KMS-11 (cell line): ENCODE results near the gene ADSS1.

Experiments
- H2AFZ ChIP-seq: fragments of 200-600 bp; sonication (generic); 2 replicates; pipeline ENCODE4 v1.6.1; 2016; ENCODE audit warnings: antibody characterized with exemption, mixed run types, low read depth
- H3K27ac ChIP-seq: fragments of 200-600 bp; sonication (generic); 2 replicates; pipeline ENCODE4 v1.6.1; 2016; ENCODE audit warnings: mild to moderate bottlenecking, mixed run types
- H3K27me3 ChIP-seq: fragments of 200-600 bp; sonication (generic); 2 replicates; pipeline ENCODE4 v1.6.1; 2017; ENCODE audit warnings: mild to moderate bottlenecking, low read depth, mixed run types, moderate library complexity; ENCODE audit not compliant: insufficient read depth
- H3K36me3 ChIP-seq: fragments of 200-600 bp; sonication (generic); 2 replicates; pipeline ENCODE4 v1.6.1; 2017; ENCODE audit warnings: mild to moderate bottlenecking, mixed run types; ENCODE audit not compliant: insufficient read depth
- H3K4me1 ChIP-seq: fragments of 200-600 bp; sonication (generic); 2 replicates; pipeline ENCODE4 v1.6.1; 2016; ENCODE audit warnings: mild to moderate bottlenecking, low read depth, mixed run types; ENCODE audit not compliant: poor library complexity, severe bottlenecking
- H3K4me2 ChIP-seq: fragments of 200-600 bp; sonication (generic); 2 replicates; pipeline ENCODE4 v1.7.0; 2016; ENCODE audit warnings: mild to moderate bottlenecking, mixed run types
- H3K4me3 ChIP-seq: fragments of 200-600 bp; sonication (generic); IDR thresholded peaks from 2 replicates; pipeline ENCODE4 v1.6.1; 2017; ENCODE audit warnings: low read depth, low read length, mixed read lengths; ENCODE audit not compliant: insufficient read depth
- H3K79me2 ChIP-seq: fragments of 200-600 bp; sonication (generic); 2 replicates; pipeline ENCODE4 v1.6.1; 2016; ENCODE audit warnings: low read depth, mixed run types; ENCODE audit not compliant: insufficient read depth
- H3K9ac ChIP-seq: fragments of 200-600 bp; sonication (generic); 2 replicates; pipeline ENCODE4 v1.6.1; 2016; ENCODE audit warnings: mild to moderate bottlenecking, mixed run types
- H4K20me1 ChIP-seq: fragments of 200-600 bp; sonication (generic); 2 replicates; pipeline ENCODE4 v1.6.1; 2016; ENCODE audit warnings: mild to moderate bottlenecking, mixed run types; ENCODE audit not compliant: insufficient read depth
- TF ChIP-seq, protein P1 (sequence below): fragments of 200-600 bp; sonication (generic); conservative IDR thresholded peaks from 2 replicates; pipeline ENCODE4 v1.6.1; 2017; ENCODE audit warnings: low read depth, mild to moderate bottlenecking, antibody characterized with exemption, low read length, moderate library complexity, mixed read lengths

Gene ADSS1

DNA sequence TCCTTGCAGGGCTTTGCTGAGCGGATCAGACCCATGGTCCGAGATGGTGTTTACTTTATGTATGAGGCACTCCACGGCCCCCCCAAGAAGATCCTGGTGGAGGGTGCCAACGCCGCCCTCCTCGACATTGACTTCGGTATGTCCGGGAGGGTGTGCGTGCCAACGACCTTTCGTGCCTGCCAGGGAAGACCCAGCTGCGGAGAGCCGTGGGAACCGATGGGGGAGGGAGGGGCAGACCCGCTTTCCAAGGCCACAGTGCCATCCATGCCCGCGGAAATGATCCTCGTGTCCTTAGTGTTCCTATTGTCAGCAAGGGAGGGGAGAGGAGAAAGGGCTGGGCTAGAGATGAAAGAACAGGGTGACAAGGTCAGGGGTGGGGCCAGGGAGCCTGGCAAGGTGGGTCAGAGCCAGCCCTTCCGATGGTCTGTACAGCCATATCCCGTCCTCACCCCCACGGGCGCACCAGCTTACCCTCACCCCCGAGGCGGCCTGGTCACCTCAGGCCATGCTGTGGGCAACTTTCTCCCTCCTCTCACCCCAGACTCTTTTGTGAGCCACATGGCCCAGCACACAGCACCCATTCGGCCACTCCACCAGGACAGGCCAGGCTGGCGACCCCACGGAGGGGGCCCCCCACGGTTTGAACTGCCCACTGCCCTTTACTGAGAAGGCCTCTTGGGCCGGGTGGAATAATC is 17.2 kb downstream of the ADSS1 start:
- H4K20me1 ChIP-seq = no peaks in the 10 kb centered on the region
- H3K4me1 ChIP-seq = no peaks in the 10 kb centered on the region
- H3K4me3 ChIP-seq = no peak overlapping the region
- H3K27ac ChIP-seq = no peak overlapping the region
- no peaks in the 10 kb centered on the region for H3K79me2 ChIP-seq
- H3K4me2 ChIP-seq = no peak overlapping the region
- H3K27me3 ChIP-seq = peaks cover 38% of the 10 kb centered on the region
- H3K36me3 ChIP-seq = no peaks in the 10 kb centered on the region
- no peak overlapping the region for H3K9ac ChIP-seq
- H2AFZ ChIP-seq = no peak overlapping the region
- TF ChIP-seq, protein P1, sequence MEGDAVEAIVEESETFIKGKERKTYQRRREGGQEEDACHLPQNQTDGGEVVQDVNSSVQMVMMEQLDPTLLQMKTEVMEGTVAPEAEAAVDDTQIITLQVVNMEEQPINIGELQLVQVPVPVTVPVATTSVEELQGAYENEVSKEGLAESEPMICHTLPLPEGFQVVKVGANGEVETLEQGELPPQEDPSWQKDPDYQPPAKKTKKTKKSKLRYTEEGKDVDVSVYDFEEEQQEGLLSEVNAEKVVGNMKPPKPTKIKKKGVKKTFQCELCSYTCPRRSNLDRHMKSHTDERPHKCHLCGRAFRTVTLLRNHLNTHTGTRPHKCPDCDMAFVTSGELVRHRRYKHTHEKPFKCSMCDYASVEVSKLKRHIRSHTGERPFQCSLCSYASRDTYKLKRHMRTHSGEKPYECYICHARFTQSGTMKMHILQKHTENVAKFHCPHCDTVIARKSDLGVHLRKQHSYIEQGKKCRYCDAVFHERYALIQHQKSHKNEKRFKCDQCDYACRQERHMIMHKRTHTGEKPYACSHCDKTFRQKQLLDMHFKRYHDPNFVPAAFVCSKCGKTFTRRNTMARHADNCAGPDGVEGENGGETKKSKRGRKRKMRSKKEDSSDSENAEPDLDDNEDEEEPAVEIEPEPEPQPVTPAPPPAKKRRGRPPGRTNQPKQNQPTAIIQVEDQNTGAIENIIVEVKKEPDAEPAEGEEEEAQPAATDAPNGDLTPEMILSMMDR = no peak

- Histone ChIP-seq H4K20me1 (no peaks in the 10 kb centered on the region), H3K4me2 (no peak overlapping the region), H3K9ac (no peak overlapping the region), H3K4me1 (no peaks in the 10 kb centered on the region), H3K27me3 (peaks cover 38% of the 10 kb centered on the region), H3K27ac (no peak overlapping the region), H3K36me3 (no peaks in the 10 kb centered on the region), H3K4me3 (no peak overlapping the region), H2AFZ (no peak overlapping the region), H3K79me2 (no peaks in the 10 kb centered on the region)
- TF ChIP-seq, protein P1 = no peak
Observed at GRCh38 chr14:104741803-104742251, 17.8 kb downstream of the ADSS1 start.

- H2AFZ ChIP-seq = no peak overlapping the region
- no peak overlapping the region for H3K9ac ChIP-seq
- no peaks in the 10 kb centered on the region for H3K4me1 ChIP-seq
- TF ChIP-seq, protein P1 = no peak
- peaks cover 32% of the 10 kb centered on the region for H3K27me3 ChIP-seq
- no peaks in the 10 kb centered on the region for H3K36me3 ChIP-seq
- no peak overlapping the region for H3K27ac ChIP-seq
- no peaks in the 10 kb centered on the region for H4K20me1 ChIP-seq
- no peak overlapping the region for H3K4me3 ChIP-seq
- no peaks in the 10 kb centered on the region for H3K79me2 ChIP-seq
- no peak overlapping the region for H3K4me2 ChIP-seq
Observed at GRCh38 chr14:104742586-104743455, 18.8 kb downstream of the ADSS1 start.

DNA sequence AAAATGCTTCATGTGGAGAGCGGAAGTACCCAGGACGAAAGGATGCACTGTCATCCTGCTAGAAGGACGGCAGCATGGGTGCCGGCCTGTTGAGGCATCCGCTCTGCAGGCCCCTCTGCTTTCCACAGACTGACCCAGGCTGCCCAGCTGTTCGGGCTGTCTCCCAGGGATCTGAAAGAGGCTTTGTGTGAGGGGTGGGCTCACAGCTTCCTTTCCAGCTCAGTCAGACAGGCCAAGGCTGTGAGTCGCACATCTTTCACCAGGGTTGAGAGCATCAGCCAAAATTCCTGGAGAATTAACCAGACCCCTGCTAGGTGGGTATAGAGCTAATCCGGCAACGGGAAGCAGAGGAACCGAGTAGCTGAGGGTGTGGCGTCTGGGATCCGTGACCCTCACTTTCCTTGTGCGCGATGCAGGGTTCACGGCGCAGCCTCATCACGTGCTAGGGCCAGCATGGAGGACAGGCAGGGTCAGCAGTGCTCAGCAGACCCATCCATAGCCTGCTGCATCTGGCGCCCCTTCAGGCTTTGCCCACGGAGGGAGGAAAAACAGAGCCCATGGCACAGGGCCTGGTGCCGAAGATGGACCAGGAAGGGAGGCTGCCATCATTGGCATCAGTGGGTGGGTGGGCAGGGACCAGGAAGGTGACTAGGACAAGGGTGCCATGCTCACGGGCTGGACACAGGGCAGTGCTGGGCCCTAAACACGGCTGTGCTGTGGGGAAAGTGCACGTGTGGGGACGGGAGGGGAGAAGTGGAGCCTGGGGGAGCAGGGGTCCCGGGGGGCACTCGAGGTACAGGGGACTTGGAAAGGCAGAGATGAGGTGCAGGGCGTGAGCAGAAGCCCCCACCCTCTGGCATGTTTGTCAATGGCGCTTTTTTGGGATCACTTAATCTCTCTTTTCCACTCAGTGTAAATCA is 19.7 kb downstream of the ADSS1 start:
- Histone ChIP-seq H3K79me2 (no peaks in the 10 kb centered on the region), H3K4me1 (no peaks in the 10 kb centered on the region), H3K4me3 (no peak overlapping the region), H3K27ac (no peak overlapping the region), H3K27me3 (peaks cover 30% of the 10 kb centered on the region), H2AFZ (no peak overlapping the region), H3K36me3 (no peaks in the 10 kb centered on the region), H4K20me1 (no peaks in the 10 kb centered on the region), H3K9ac (no peak overlapping the region), H3K4me2 (no peak overlapping the region)
- TF ChIP-seq, protein P1 = no peak
